ENCODE data around the gene SEC31A. TPM values are rescaled to one million over a fixed set of nuclear protein-coding genes. Genes with fewer than 3 reads are reported as not detected.
A peak's percentile ranks its signal among the peaks of the same experiment; 100 is the strongest.

Gene SEC31A
- total and polyA plus RNA-seq, 8 donors = 72.1 to 590 (median 128) TPM

DNA sequence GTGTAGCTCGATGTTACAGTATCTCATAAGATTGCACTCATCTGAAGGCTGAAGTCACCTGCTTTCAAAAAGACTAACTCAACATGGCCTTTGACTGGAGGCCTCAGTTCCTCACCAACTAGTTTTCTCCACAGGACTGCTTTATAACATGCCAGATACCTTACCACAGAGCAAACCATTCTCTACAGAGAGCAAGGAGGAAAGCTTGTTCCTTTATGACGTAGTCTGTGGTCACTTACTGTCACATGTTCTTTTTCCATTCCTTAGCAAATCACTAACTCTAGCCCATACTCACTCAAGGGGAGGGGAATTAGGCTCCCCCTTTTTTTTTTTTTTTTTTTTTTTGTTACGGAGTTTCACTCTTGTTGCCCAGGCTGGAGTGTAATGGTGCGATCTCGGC, 12.8 kb upstream of the SEC31A start:
- Histone ChIP-seq H3K9me3 (no peaks in the 10 kb centered on the region), H3K27me3 (no peaks in the 10 kb centered on the region), H3K27ac (no peak overlapping the region), H3K4me1 (peaks cover 10 to 26% (median 15%) of the 10 kb centered on the region in 4 donors), H3K36me3 (peaks cover 0 to 30% (median 24%) of the 10 kb centered on the region in 4 donors), H3K4me3 (no peak overlapping the region)
- TF ChIP-seq, protein P1, sequence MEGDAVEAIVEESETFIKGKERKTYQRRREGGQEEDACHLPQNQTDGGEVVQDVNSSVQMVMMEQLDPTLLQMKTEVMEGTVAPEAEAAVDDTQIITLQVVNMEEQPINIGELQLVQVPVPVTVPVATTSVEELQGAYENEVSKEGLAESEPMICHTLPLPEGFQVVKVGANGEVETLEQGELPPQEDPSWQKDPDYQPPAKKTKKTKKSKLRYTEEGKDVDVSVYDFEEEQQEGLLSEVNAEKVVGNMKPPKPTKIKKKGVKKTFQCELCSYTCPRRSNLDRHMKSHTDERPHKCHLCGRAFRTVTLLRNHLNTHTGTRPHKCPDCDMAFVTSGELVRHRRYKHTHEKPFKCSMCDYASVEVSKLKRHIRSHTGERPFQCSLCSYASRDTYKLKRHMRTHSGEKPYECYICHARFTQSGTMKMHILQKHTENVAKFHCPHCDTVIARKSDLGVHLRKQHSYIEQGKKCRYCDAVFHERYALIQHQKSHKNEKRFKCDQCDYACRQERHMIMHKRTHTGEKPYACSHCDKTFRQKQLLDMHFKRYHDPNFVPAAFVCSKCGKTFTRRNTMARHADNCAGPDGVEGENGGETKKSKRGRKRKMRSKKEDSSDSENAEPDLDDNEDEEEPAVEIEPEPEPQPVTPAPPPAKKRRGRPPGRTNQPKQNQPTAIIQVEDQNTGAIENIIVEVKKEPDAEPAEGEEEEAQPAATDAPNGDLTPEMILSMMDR (IDR thresholded peaks at IDR 0.05) = no peak
- TF ChIP-seq EP300 (IDR thresholded peaks at IDR 0.05) = no peak
- TF ChIP-seq POLR2AphosphoS5 (IDR thresholded peaks at IDR 0.05) = no peak
- no peak for TF ChIP-seq POLR2A (IDR thresholded peaks at IDR 0.05)
- WGBS, 5 donors = 91 to 95% (median 93%) methylated on average over 5 of the region's 5 CpGs
- intact Hi-C loops (cut with DNase I; ENCODE audit: low total_unique reads) = loop anchor here (10.0 kb wide), 1 partner anchor 101 kb away; no protein-coding TSS in a partner anchor
- no peak for DNase-seq

DNA sequence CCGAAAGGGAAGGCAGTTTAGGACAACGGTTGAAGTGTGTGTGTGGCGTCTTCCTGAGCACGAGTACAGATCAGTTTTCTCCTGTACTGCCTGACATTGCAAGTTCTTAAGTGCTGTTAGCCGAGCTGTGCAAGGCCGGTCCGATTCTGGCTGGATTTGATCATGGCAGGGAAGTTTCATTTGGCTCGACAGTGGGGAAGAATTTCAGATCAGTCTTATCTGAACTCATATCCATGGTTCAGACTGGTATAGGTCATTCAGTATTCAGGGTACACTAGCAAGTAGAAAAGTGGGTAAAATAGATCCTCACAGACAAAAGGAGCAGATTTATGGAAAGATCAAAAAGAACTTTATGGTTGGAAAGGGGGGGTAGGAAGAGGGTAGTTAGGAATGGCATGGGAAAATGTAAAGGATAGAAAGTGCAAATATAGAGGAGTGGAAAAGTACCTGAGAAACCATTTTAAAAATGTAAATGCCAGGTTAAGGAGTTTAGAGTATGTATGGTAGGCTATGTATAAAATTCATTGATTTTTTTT, 10.3 kb upstream of the SEC31A start:
- H3K4me3 ChIP-seq = peak overlapping the region; percentile 60 to 74 (median 68)
- WGBS, 5 donors = 0 to 1% (median 1%) methylated on average over 8 of the region's 8 CpGs
- no peaks in the 10 kb centered on the region for H3K9me3 ChIP-seq
- peak overlapping the region; percentile 96 to 100 (median 99) for H3K27ac ChIP-seq
- no peaks in the 10 kb centered on the region for H3K27me3 ChIP-seq
- peaks cover 14 to 48% (median 27%) of the 10 kb centered on the region in 4 donors for H3K4me1 ChIP-seq
- TF ChIP-seq POLR2A (IDR thresholded peaks at IDR 0.05) = peak in 1 of 4 donors; percentile 39
- no peak for TF ChIP-seq EP300 (IDR thresholded peaks at IDR 0.05)
- intact Hi-C loops (cut with DNase I; ENCODE audit: low total_unique reads) = loop anchor here (10.0 kb wide), 1 partner anchor 104 kb away; no protein-coding TSS in a partner anchor
- DNase-seq = no peak
- H3K36me3 ChIP-seq = peaks cover 0 to 21% (median 9%) of the 10 kb centered on the region in 4 donors

GRCh38 chr4:82900411-82901182, 9.6 kb upstream of the SEC31A start, which contains the start of gene THAP9:
THAP9 (plus strand) TSS chr4:82900735; CDS start chr4:82900803, 68 bp downstream.
- peak within 1 kb of the TSS; percentile 96 to 100 (median 99) for H3K27ac ChIP-seq
- H3K36me3 ChIP-seq = peaks cover 0 to 21% (median 8%) of the 10 kb centered on the region in 4 donors
- H3K27me3 ChIP-seq = no peaks in the 10 kb centered on the region
- intact Hi-C loops (cut with DNase I; ENCODE audit: low total_unique reads) = loop anchor here (10.0 kb wide), 1 partner anchor 104 kb away; no protein-coding TSS in a partner anchor
- DNase-seq = peak; percentile 98 to 100
- TF ChIP-seq POLR2AphosphoS5 (IDR thresholded peaks at IDR 0.05) (peak; percentile 73 to 90 (median 88)), POLR2A (IDR thresholded peaks at IDR 0.05) (peak in 2 of 4 donors; percentile 71 to 82), EP300 (IDR thresholded peaks at IDR 0.05) (no peak)
- TF ChIP-seq, protein P1 (IDR thresholded peaks at IDR 0.05) = no peak
- H3K9me3 ChIP-seq = no peaks in the 10 kb centered on the region
- H3K4me3 ChIP-seq = peak within 1 kb of the TSS; percentile 60 to 74 (median 68)
- 0 to 1% (median 0%) methylated on average over 31 to 67 of the region's 67 CpGs for WGBS, 5 donors
- H3K4me1 ChIP-seq = peaks cover 14 to 48% (median 28%) of the 10 kb centered on the region in 4 donors

DNA sequence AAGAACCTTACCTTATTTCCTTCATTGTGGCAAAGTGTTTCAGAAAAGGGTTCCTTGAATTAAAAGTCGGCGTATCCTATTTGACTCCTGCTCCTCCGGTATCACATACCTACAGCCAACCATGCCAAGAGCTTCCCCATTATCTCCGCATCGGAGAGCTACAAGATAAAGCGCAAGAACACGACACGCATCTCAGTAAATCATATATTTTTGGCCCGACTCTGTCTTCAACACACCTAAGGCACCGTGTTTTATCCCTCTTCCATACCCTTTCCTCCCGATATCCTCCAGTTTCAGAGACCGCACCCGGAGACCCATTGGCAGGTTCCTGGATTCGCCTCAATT, 9.1 kb upstream of the SEC31A start:
- intact Hi-C loops (cut with DNase I; ENCODE audit: low total_unique reads) = loop anchor here (10.0 kb wide), 1 partner anchor 105 kb away; no protein-coding TSS in a partner anchor
- peaks cover 14 to 49% (median 28%) of the 10 kb centered on the region in 4 donors for H3K4me1 ChIP-seq
- H3K36me3 ChIP-seq = peaks cover 0 to 25% (median 13%) of the 10 kb centered on the region in 4 donors
- H3K27ac ChIP-seq = peak overlapping the region; percentile 87 to 100 (median 99)
- no peaks in the 10 kb centered on the region for H3K9me3 ChIP-seq
- peak overlapping the region; percentile 60 to 74 (median 68) for H3K4me3 ChIP-seq
- no peaks in the 10 kb centered on the region for H3K27me3 ChIP-seq
- TF ChIP-seq POLR2AphosphoS5 (IDR thresholded peaks at IDR 0.05) (no peak), EP300 (IDR thresholded peaks at IDR 0.05) (no peak), POLR2A (IDR thresholded peaks at IDR 0.05) (no peak)
- TF ChIP-seq, protein P1 (IDR thresholded peaks at IDR 0.05) = no peak
- DNase-seq = peak in 1 of 2 donors; percentile 71
- WGBS, 5 donors = 0 to 1% (median 0%) methylated on average over 14 of the region's 14 CpGs
